Ectodermal cell (in vitro differentiated cells): ENCODE data around the gene NMT2.
A peak's percentile ranks its signal among the peaks of the same experiment; 100 is the strongest.

Source experiments
- H3K27ac ChIP-seq: 2 replicates; pipeline ENCODE4 v1.7.0; 2013; ENCODE audit warnings: mild to moderate bottlenecking, low read depth, low read length; ENCODE audit not compliant: insufficient read depth, poor library complexity, severe bottlenecking
- H3K27me3 ChIP-seq: 2 replicates; pipeline ENCODE4 v1.7.0; 2013; ENCODE audit warnings: mild to moderate bottlenecking, low read length; ENCODE audit not compliant: insufficient read depth, control insufficient read depth, poor library complexity, severe bottlenecking
- H3K36me3 ChIP-seq: one replicate; pipeline ENCODE4 v1.7.0; 2013; ENCODE audit warnings: low read length; ENCODE audit not compliant: control insufficient read depth, insufficient read depth
- H3K4me1 ChIP-seq: one replicate; pipeline ENCODE4 v1.7.0; 2013; ENCODE audit warnings: low read length; ENCODE audit not compliant: control insufficient read depth, insufficient read depth
- H3K4me3 ChIP-seq: 2 replicates; pipeline ENCODE4 v1.7.0; 2013; ENCODE audit warnings: low read depth, low read length, control low read depth; ENCODE audit not compliant: insufficient read depth
- H3K9me3 ChIP-seq: 2 replicates; pipeline ENCODE4 v1.7.0; 2013; ENCODE audit warnings: mild to moderate bottlenecking, low read length, moderate library complexity; ENCODE audit not compliant: control insufficient read depth
- WGBS, 2 experiments: methylation state at CpG; one replicate each; pipeline ENCODE4 v1.1.7; 2013; ENCODE audit warnings: missing lambda C conversion rate in 2 of 2; 5-methylcytosine and 5-hydroxymethylcytosine counted together

Gene NMT2

DNA sequence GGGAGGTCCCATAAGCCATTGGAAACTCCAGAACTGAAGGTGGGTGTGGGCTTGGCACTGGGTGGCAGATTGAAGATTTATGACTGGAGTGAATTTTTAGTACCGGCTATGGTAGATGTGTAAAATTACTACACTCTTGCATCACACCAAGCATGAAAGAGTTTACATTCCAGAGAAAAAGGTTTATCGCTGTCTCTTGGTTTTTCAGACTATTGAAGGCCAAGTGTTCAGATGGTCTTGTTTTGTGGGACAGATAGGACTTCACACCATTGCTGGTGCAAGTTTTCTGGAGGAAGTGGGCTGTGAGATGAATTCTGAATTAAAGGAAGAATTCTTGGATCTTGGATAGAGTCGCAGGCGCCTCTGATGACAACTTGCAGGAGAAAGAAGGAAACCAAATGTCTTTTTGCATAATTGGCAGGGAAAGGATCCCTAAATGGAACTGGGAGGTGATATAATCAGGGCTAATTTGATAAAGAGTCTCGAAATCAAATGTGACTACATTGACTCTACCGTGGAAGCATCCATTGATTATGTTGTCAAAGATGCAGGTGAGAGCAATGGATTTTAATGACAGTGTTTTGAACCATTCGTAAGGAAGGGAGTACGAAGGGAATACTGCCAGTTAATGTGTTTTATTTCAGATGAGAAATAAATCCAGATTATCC is 14.2 kb upstream of the NMT2 start:
- Histone ChIP-seq H3K4me3 (no peak overlapping the region), H3K27me3 (no peaks in the 10 kb centered on the region), H3K9me3 (no peaks in the 10 kb centered on the region), H3K4me1 (no peaks in the 10 kb centered on the region), H3K36me3 (no peaks in the 10 kb centered on the region), H3K27ac (no peak overlapping the region)
- 94 to 97% methylated on average over 7 of the region's 8 CpGs for WGBS, 2 experiments

DNA sequence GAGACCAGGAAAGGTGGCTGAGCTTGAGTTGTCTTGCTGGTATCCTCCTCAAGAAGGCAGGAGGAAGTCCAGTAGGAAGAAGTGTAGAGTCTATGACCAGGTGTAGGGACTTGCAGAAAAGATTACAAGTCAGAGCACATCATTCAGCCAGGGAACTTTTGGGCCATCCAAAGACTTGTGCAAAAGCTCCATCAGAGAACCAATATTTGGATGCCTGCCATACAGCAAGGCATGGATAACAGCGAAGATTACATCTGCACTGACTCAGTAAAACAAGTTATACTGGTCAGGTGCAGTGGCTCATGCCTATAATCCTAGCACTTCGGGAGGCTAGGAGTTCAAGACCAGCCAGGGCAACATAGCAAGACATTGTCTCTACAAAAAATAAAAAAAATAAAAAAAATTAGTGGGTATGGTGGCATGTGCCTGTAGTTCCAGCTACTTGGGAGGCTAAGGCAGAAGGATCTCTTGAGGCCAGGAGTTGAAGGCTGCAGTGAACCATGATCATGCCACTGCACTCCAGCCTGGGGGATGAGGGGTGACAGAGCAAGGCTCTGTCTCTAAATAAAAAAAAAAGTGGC is 13.2 kb upstream of the NMT2 start:
- Histone ChIP-seq H3K4me1 (no peaks in the 10 kb centered on the region), H3K4me3 (no peak overlapping the region), H3K27ac (no peak overlapping the region), H3K27me3 (no peaks in the 10 kb centered on the region), H3K9me3 (no peaks in the 10 kb centered on the region), H3K36me3 (no peaks in the 10 kb centered on the region)
- WGBS, 2 experiments: 91 to 92% methylated on average over 2 of the region's 2 CpGs

DNA sequence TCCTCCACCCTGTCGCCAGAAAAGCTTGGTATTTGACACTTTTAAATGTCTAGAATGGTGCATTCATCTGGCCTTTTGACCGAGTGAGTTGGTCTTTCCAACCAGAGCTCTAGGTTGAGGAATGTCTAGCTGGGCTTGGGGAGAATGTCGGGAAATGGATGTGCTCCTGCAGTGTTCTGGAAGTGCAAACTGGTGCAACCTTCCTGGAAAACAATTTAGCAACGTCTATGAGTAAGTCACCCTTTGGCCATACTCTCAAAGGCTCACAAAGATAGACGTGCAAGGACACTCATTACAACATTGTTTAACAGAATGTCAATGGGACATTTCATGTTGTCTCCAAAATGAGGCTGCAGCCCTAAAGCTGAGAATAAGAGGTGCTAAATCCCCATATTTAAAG is 12.2 kb upstream of the NMT2 start:
- Histone ChIP-seq H3K36me3 (no peaks in the 10 kb centered on the region), H3K27ac (no peak overlapping the region), H3K9me3 (no peaks in the 10 kb centered on the region), H3K4me3 (no peak overlapping the region), H3K27me3 (no peaks in the 10 kb centered on the region), H3K4me1 (no peaks in the 10 kb centered on the region)
- 86 to 88% methylated on average over 5 of the region's 5 CpGs for WGBS, 2 experiments

DNA sequence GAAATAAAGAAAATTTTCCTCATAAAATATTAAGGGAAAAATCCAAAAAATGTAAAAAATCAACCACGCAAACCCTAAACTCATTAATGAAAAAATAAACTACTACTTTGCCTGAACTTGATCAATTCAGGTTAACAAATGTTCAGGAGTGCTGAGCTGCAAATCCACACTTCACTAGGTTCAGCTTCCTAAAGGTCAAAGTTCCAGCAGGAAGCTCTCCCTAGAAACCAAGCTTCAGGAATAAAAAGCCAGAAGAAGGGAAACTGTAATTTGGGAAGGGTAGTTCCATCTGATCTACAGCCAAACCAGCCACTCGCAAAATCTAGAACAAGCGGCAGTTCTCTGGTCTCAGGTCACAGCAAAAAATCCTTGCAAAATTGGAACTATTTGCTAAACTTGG is 7.8 kb upstream of the NMT2 start:
- Histone ChIP-seq H3K27me3 (no peaks in the 10 kb centered on the region), H3K4me1 (no peaks in the 10 kb centered on the region), H3K9me3 (no peaks in the 10 kb centered on the region), H3K36me3 (no peaks in the 10 kb centered on the region), H3K4me3 (no peak overlapping the region), H3K27ac (no peak overlapping the region)
- 83 to 94% methylated on average over 3 of the region's 3 CpGs for WGBS, 2 experiments

DNA sequence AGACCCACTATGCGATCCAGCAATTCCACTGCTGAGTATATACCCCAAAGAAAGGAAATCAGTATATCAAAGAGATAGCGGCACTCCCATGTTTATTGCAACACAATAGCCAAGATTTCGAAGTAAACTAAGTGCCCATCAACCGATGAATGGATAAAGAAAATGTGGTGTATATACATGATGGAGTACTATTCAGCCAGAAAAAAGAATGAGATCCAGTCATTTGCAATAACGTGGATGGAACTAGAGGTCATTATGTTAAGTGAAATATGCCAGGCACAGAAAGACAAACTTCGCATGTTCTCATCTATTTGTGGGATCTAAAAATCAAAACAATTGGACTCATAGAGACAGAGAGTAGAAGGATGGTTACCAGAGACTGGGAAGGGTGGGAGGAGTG is 7.1 kb upstream of the NMT2 start:
- H3K27ac ChIP-seq: no peak overlapping the region

DNA sequence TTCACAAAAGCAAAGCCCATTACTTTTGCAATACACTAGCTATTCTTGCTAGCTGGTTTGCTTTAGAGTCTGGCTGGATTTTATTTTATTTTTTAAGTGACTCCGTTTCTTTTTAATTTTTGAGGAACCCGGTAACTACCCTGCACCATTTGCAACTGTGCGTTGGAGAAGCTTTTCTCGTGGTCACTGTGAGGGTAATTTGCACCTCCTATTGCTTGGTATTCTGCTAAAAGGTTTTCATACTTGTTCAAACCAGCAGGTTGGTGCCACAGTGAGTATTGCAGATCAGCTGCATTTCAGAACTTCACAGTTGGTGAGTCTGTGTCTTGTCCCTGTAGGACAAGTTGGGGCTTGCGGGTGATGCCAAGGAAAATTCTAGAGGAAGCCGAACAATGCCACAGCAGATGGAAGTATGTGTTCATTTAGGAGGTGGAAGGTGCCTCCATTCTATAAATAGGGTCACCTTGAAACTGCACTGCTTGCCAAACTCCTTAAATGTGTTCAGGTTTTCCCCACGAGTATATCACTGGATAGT is 3.9 kb upstream of the NMT2 start:
- H3K27ac ChIP-seq: no peak overlapping the region
- no peaks in the 10 kb centered on the region for H3K9me3 ChIP-seq
- no peaks in the 10 kb centered on the region for H3K36me3 ChIP-seq
- H3K4me3 ChIP-seq: no peak overlapping the region
- H3K4me1 ChIP-seq: peaks cover 4% of the 10 kb centered on the region
- WGBS, 2 experiments: 94 to 96% methylated on average over 6 of the region's 7 CpGs
- peaks cover 5% of the 10 kb centered on the region for H3K27me3 ChIP-seq

More for the DNA sequence above, 7.1 kb upstream of the NMT2 start:
- Histone ChIP-seq H3K4me1 (no peaks in the 10 kb centered on the region), H3K4me3 (no peak overlapping the region), H3K9me3 (no peaks in the 10 kb centered on the region), H3K27me3 (no peaks in the 10 kb centered on the region), H3K36me3 (no peaks in the 10 kb centered on the region)
- WGBS, 2 experiments: 89 to 95% methylated on average over 6 of the region's 6 CpGs

DNA sequence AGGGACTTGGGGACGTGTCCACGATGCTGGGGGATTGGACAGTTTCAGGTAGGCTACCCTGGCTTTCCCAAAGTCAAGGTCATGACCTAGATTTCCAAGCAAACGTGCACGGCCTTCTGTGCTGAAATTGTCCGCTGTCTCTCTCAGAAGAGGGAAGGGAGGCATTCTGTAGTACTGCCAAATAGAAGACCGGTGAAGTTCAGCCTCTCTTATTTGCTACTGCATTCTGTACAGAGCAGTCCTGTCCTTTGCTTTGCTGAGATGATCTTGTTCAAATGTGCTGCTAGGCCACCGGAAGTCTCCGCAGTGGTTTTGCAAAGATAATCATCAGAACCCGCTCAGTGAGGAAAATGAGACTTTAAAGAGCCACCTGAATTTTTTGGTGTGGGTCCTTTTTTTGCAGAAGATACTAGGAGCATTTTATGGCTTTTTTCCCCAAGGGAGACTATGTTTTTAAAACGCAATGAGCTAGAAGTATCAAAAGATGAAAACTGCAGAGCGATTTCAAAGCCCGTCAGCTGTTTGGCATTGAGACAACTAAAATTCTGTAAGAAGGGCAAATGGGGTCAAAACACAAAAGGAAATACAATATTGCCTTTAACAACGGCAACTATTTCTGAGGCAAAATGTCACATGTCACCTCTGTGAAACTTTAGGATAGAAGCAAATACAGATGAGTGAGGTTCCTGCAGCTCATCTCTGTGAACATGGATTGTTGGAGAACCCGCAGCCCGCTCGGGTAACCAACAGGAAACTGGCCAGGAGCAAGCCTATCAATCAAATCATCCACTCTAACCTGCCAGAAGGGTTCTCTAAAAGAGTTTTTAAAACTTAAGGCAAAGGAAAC is 1.3 kb upstream of the NMT2 start:
- Histone ChIP-seq H3K36me3 (no peaks in the 10 kb centered on the region), H3K4me1 (peaks cover 13% of the 10 kb centered on the region), H3K27ac (no peak overlapping the region), H3K4me3 (no peak overlapping the region), H3K9me3 (no peaks in the 10 kb centered on the region), H3K27me3 (peaks cover 5% of the 10 kb centered on the region)
- WGBS, 2 experiments: 91 to 92% methylated on average over 16 of the region's 16 CpGs

DNA sequence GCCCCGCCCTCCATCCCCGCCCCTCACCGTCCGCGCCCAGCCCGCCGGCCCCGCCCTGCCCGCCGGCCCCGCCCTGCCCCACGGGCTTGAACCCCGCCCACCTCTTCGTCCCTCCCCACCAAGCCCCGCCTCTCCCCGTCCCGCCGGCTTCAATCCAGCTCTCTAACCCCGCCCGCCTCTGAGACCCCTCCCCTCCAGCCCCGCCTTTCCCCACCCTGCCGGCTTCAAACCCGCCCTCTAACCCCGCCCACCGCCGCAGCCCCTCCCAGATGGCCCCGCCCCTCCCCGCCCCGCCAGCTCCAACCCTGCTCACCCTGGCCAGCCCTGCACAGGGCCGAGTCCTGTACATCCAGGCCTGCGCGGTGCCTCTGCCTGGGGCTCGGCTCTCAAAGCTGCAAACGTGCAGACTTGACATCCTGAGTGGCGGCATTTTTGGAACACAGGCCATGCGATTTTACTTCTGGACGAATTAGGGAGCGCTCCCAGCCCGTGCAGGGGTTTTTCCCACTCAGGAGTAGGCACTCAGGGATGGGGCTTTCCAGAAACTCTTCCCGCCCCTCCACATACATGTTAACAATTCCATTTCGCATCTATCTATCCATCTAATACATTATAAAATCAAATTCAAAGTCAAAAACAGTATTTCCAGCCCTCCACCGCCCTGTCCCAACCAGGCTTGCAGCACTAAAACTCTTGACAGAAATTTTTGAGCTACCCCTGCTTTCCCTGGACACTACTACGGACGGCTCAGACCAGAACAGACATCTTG is 477 bp upstream of the NMT2 start:
- no peak overlapping the region for H3K27ac ChIP-seq
- 15 to 25% methylated on average over 29 to 44 of the region's 44 CpGs for WGBS, 2 experiments
- no peaks in the 10 kb centered on the region for H3K36me3 ChIP-seq
- no peak overlapping the region for H3K4me3 ChIP-seq
- H3K9me3 ChIP-seq: no peaks in the 10 kb centered on the region
- H3K27me3 ChIP-seq: peaks cover 5% of the 10 kb centered on the region
- H3K4me1 ChIP-seq: peaks cover 13% of the 10 kb centered on the region

DNA sequence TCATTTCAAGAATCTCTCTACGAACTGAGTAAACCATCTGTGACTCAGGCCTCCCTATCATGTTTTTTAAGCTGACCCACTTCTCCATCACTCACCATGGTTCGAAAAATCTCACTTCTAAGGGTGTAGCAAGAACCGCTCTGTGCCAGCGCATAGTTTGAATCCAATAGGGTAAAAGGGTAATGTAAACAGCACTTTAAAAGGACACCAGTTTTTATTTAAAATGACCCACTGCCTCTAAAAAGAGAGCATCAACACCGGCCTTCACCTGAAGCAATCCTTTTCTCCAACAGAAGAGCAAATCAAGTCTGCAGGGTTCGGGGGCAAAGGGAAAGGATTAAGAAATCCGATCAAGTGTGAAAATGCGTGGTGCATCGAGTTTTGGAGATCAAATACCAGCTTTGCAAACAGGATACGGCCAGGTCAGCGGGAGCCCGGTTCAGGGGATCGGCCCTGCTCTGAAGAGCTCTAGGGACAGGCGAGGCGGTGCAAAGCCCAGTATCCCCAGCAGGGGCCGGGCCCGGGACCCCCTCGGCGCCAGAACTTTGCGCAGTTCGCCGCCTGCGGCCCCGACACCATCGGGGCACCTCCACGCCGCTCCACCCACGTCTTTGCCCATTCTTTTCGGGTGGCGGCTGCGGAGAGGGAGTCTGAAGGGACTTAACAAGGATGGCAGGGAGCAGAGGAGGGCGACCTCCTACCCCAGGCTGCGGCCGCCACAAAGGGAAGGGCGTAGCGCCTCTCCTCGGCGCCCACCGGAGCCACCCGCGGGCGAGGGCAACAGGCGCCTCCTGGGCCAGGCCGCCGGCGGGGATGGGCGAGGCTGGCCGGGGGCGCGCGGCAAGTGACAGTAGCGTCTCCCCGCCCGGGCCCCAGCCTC is 842 bp downstream of the NMT2 start:
- H3K27ac ChIP-seq: peak overlapping the region; percentile 87
- H3K36me3 ChIP-seq: no peaks in the 10 kb centered on the region
- 1 to 2% methylated on average over 53 to 54 of the region's 54 CpGs for WGBS, 2 experiments
- H3K4me1 ChIP-seq: peaks cover 13% of the 10 kb centered on the region
- peak overlapping the region; percentile 81 for H3K4me3 ChIP-seq
- peaks cover 5% of the 10 kb centered on the region for H3K27me3 ChIP-seq
- H3K9me3 ChIP-seq: no peaks in the 10 kb centered on the region
